Measurements from ENCODE around the gene COMMD3. TPM values are rescaled to one million over a fixed set of nuclear protein-coding genes. Genes with fewer than 3 reads are reported as not detected.

Gene COMMD3
- total and polyA plus RNA-seq, 2 donors (not counting 3 experiments of a cell fraction or from before 2014, with no cell fraction given), result 22.5 to 48.9 TPM

GRCh38 chr10:22268503-22268902 is 47.7 kb upstream of the COMMD3 start:
- Histone ChIP-seq H3K4me1 (ENCODE audit: control insufficient read depth, extremely low read depth, insufficient read depth, low read length) (no peaks in the 10 kb centered on the region), H3K27me3 (ENCODE audit: control insufficient read depth in 2 of 2, insufficient read depth in 2 of 2, low read length in 2 of 2) (peaks cover 0 to 6% of the 10 kb centered on the region in 2 experiments), H3K9me1 (replicated peaks; ENCODE audit: control insufficient read depth, extremely low read depth, insufficient read depth, low read length) (no peaks in the 10 kb centered on the region), H3K36me3 (ENCODE audit: control insufficient read depth in 2 of 2, extremely low read depth in 1 of 2, insufficient read depth in 2 of 2, low read length in 2 of 2) (no peaks in the 10 kb centered on the region), H2AFZ (ENCODE audit: low read depth, low read length) (no peak overlapping the region), H3K9me3 (replicated peaks; ENCODE audit: control insufficient read depth, insufficient read depth, low read length) (no peaks in the 10 kb centered on the region), H3K9ac (replicated peaks; ENCODE audit: extremely low read depth, insufficient read depth, low read length) (no peak overlapping the region), H3K79me2 (ENCODE audit: control insufficient read depth, insufficient read depth, low read length) (no peaks in the 10 kb centered on the region), H3K4me3 (replicated peaks in 1 of 3; ENCODE audit: insufficient read depth in 1 of 3, low read depth in 1 of 3, low read length in 3 of 3) (no peak overlapping the region), H3K27ac (ENCODE audit: insufficient read depth, low read depth, low read length) (no peak overlapping the region), H3K4me2 (ENCODE audit: insufficient read depth, low read length) (no peak overlapping the region), H4K20me1 (replicated peaks; ENCODE audit: control insufficient read depth, extremely low read depth, insufficient read depth, low read length) (no peaks in the 10 kb centered on the region)
- TF ChIP-seq, protein P1, sequence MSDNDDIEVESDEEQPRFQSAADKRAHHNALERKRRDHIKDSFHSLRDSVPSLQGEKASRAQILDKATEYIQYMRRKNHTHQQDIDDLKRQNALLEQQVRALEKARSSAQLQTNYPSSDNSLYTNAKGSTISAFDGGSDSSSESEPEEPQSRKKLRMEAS (IDR thresholded peaks at IDR 0.05; ENCODE audit: insufficient read depth, insufficient read length), result no peak
- TF ChIP-seq EZH2 (IDR thresholded peaks at IDR 0.05; ENCODE audit: borderline replicate concordance, low read depth, low read length, severe bottlenecking) (no peak), MYC (IDR thresholded peaks at IDR 0.05; ENCODE audit: low read depth, low read length) (no peak), POLR2A (IDR thresholded peaks at IDR 0.05; ENCODE audit: low read depth, low read length) (no peak), JUN (IDR thresholded peaks at IDR 0.05; ENCODE audit: borderline replicate concordance, insufficient read depth, insufficient read length, low read depth) (no peak), FOS (IDR thresholded peaks at IDR 0.05; ENCODE audit: borderline replicate concordance, insufficient read depth, low read length) (no peak), GATA2 (IDR thresholded peaks at IDR 0.05; ENCODE audit: insufficient read depth, insufficient read length, low read depth, low read length) (no peak), POLR2AphosphoS5 (IDR thresholded peaks at IDR 0.05; ENCODE audit: insufficient read depth, low read depth, low read length) (no peak)
- TF ChIP-seq, protein P2, sequence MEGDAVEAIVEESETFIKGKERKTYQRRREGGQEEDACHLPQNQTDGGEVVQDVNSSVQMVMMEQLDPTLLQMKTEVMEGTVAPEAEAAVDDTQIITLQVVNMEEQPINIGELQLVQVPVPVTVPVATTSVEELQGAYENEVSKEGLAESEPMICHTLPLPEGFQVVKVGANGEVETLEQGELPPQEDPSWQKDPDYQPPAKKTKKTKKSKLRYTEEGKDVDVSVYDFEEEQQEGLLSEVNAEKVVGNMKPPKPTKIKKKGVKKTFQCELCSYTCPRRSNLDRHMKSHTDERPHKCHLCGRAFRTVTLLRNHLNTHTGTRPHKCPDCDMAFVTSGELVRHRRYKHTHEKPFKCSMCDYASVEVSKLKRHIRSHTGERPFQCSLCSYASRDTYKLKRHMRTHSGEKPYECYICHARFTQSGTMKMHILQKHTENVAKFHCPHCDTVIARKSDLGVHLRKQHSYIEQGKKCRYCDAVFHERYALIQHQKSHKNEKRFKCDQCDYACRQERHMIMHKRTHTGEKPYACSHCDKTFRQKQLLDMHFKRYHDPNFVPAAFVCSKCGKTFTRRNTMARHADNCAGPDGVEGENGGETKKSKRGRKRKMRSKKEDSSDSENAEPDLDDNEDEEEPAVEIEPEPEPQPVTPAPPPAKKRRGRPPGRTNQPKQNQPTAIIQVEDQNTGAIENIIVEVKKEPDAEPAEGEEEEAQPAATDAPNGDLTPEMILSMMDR (IDR thresholded peaks at IDR 0.05; ENCODE audit: extremely low read depth in 1 of 2, insufficient read depth in 1 of 2, low read depth in 1 of 2, low read length in 2 of 2), result no peak
- intact Hi-C loops (cut with micrococcal nuclease) (no loop called here), dilution Hi-C loops (cut with MboI; ENCODE audit: extremely low pct_ligation_motif_present, low sequenced_read_pairs) (no loop called here)
- CTCF ChIA-PET, result no interaction called here
- FAIRE-seq (no peak), DNase-seq (ENCODE audit: low read depth, low spot score) (no peak)
- POLR2A ChIA-PET, result no interaction called here
- BruUV-seq (replicated peaks), result no TSS peak

All from endothelial cell of umbilical vein (primary cell).